K562 (cell line): ENCODE data around the gene ZNF557. TPM values are rescaled to one million over a fixed set of nuclear protein-coding genes. Genes with fewer than 3 reads are reported as not detected.

Experiments used
- ARNT ChIP-seq, 2 experiments: fragments of 450-650 bp; IDR thresholded peaks; 2 replicates each; pipeline ENCODE4 v1.6.1; 2016; ENCODE audit warnings: mild to moderate bottlenecking in 1 of 2
- CHCHD3 ChIP-seq: fragments of 250-450 bp; sonication (Bioruptor Pico); IDR thresholded peaks from 2 replicates; pipeline ENCODE4 v2.1.2; 2022; ENCODE audit warnings: mild to moderate bottlenecking
- MIER1 ChIP-seq: fragments of 450-650 bp; IDR thresholded peaks from 2 replicates; pipeline ENCODE4 v1.6.1; 2016; ENCODE audit warnings: antibody characterized with exemption, mild to moderate bottlenecking, low read depth
- MTA3 ChIP-seq: fragments of 450-650 bp; formaldehyde crosslinking; IDR thresholded peaks from 2 replicates; pipeline ENCODE4 v1.6.1; 2017; ENCODE audit warnings: mild to moderate bottlenecking, borderline replicate concordance
- NEUROD1 ChIP-seq: fragments of 150-350 bp; IDR thresholded peaks from 2 replicates; pipeline ENCODE4 v1.6.1; 2014; ENCODE audit warnings: borderline replicate concordance, low read length, low read depth; ENCODE audit not compliant: partially characterized antibody
- NR2C2 ChIP-seq, 2 experiments: fragments of 200-800 bp in 1 of 2; sonication (Bioruptor generic) in 1 of 2; sonication (generic) in 1 of 2; formaldehyde crosslinking in 1 of 2; IDR thresholded peaks; 2 replicates each; pipeline versions ENCODE4 v1.6.1 to v1.8.0; 2016 to 2022; ENCODE audit warnings: mild to moderate bottlenecking in 1 of 2, missing compliant biosample characterization in 1 of 2, missing genetic modification characterization in 1 of 2, missing genetic modification reagents in 1 of 2
- OTX1 ChIP-seq: fragments of 450-650 bp; formaldehyde crosslinking; IDR thresholded peaks from 2 replicates; pipeline ENCODE4 v1.4.0; 2022; ENCODE audit warnings: mild to moderate bottlenecking
- RAD21 ChIP-seq, 2 experiments: fragments of 250-450 bp in 1 of 2; fragments of 450-650 bp in 1 of 2; sonication (Bioruptor Pico) in 1 of 2; formaldehyde crosslinking in 1 of 2; IDR thresholded peaks in 1 of 2; conservative IDR thresholded peaks in 1 of 2; 2 replicates each; pipeline versions ENCODE4 v1.4.0 to v1.8.0; 2020 to 2022; ENCODE audit warnings: mild to moderate bottlenecking in 2 of 2, moderate library complexity in 1 of 2
- RBM34 ChIP-seq: fragments of 200-400 bp; formaldehyde crosslinking; IDR thresholded peaks from 2 replicates; pipeline ENCODE4 v1.6.1; 2018; ENCODE audit warnings: low read length, borderline replicate concordance; ENCODE audit not compliant: insufficient read depth
- SETDB1 ChIP-seq: IDR thresholded peaks from one replicate; pipeline ENCODE4 v1.6.1; 2012; ENCODE audit warnings: low read length, control low read depth, inconsistent platforms
- SMC3 ChIP-seq: conservative IDR thresholded peaks from 2 replicates; pipeline ENCODE4 v1.6.1; 2011; ENCODE audit warnings: low read depth, low read length, improper control_type of control experiment; ENCODE audit not compliant: insufficient read depth
- STAT5B ChIP-seq: fragments of 250-450 bp; sonication (Bioruptor Pico); IDR thresholded peaks from 2 replicates; pipeline ENCODE4 v1.8.0; 2021; ENCODE audit warnings: mild to moderate bottlenecking, inconsistent platforms
- TEAD1 ChIP-seq, 2 experiments: fragments of 450-650 bp in 1 of 2; sonication (generic) in 1 of 2; formaldehyde crosslinking; IDR thresholded peaks; 2 replicates each; pipeline versions ENCODE4 v1.4.0 to v1.8.0; 2020 to 2022; ENCODE audit warnings: mild to moderate bottlenecking in 2 of 2, missing genetic modification reagents in 1 of 2
- XRCC3 ChIP-seq: fragments of 450-650 bp; IDR thresholded peaks from 2 replicates; pipeline ENCODE4 v1.6.1; 2017; ENCODE audit warnings: mild to moderate bottlenecking, moderate library complexity
- ZNF408 ChIP-seq: fragments of 250-450 bp; sonication (Bioruptor Pico); IDR thresholded peaks from 2 replicates; pipeline ENCODE4 v1.4.0; 2020; ENCODE audit warnings: low read depth, mild to moderate bottlenecking, moderate library complexity
- ZNF561 ChIP-seq: fragments of 450-650 bp; formaldehyde crosslinking; conservative IDR thresholded peaks from 2 replicates; pipeline ENCODE4 v1.4.0; 2020; ENCODE audit warnings: mild to moderate bottlenecking, moderate library complexity
- ZNF668 ChIP-seq: fragments of 250-450 bp; sonication (Bioruptor Pico); IDR thresholded peaks from 2 replicates; pipeline ENCODE4 v1.8.0; 2022; ENCODE audit warnings: mild to moderate bottlenecking, inconsistent platforms
- ZNF707 ChIP-seq: fragments of 250-450 bp; sonication (Bioruptor Pico); conservative IDR thresholded peaks from 2 replicates; pipeline ENCODE4 v1.8.0; 2022; ENCODE audit warnings: inconsistent platforms, mild to moderate bottlenecking, moderate library complexity
- ZZZ3 ChIP-seq: fragments of 450-650 bp; IDR thresholded peaks from 2 replicates; pipeline ENCODE4 v1.6.1; 2016; ENCODE audit warnings: antibody characterized with exemption, mild to moderate bottlenecking, moderate library complexity
- polyA plus RNA-seq, 8 experiments: library from polyadenylated mRNA; depleted of rRNA in 4 of 8; stranded (reverse) in 5 of 8; unstranded in 3 of 8; fragments of >200 nt; fragmentation: Nextera tagmentation in 2 of 8; fragmentation: Illumina TruSeq in 1 of 8; extraction: Ambion mirVana in 2 of 8; extraction: Trizol in 1 of 8; gene quantifications; 2 replicates each; pipeline versions ENCODE4 v1.2.1 to v1.2.3, GENCODE V29; 2011 to 2014; ENCODE audit warnings: inconsistent platforms in 1 of 8, missing spikeins in 1 of 8
- total RNA-seq, 7 experiments: library from RNA; depleted of rRNA in 6 of 7; stranded (reverse); fragments of >200 nt in 6 of 7; fragmentation: Illumina TruSeq in 2 of 7; extraction: Trizol in 2 of 7; gene quantifications; 2 replicates each; pipeline versions ENCODE4 v1.2.1 to v1.2.3, GENCODE V29; 2011 to 2021; ENCODE audit warnings: low replicate concordance in 1 of 7
- TF ChIP-seq, protein P1 (sequence below): fragments of 250-450 bp; sonication (Bioruptor Pico); IDR thresholded peaks from 2 replicates; pipeline ENCODE4 v1.4.0; 2020; ENCODE audit warnings: mild to moderate bottlenecking
- TF ChIP-seq, protein P2 (sequence below): sonication (generic); formaldehyde crosslinking; IDR thresholded peaks from 2 replicates; pipeline ENCODE4 v1.8.0; 2023; ENCODE audit warnings: mild to moderate bottlenecking, missing genetic modification reagents

Gene ZNF557
- total and polyA plus RNA-seq, 9 of the 15 experiments (the other 6 are each of a cell fraction or from before 2014, with no cell fraction given): 2.2 to 6.6 (median 4.4) TPM

DNA sequence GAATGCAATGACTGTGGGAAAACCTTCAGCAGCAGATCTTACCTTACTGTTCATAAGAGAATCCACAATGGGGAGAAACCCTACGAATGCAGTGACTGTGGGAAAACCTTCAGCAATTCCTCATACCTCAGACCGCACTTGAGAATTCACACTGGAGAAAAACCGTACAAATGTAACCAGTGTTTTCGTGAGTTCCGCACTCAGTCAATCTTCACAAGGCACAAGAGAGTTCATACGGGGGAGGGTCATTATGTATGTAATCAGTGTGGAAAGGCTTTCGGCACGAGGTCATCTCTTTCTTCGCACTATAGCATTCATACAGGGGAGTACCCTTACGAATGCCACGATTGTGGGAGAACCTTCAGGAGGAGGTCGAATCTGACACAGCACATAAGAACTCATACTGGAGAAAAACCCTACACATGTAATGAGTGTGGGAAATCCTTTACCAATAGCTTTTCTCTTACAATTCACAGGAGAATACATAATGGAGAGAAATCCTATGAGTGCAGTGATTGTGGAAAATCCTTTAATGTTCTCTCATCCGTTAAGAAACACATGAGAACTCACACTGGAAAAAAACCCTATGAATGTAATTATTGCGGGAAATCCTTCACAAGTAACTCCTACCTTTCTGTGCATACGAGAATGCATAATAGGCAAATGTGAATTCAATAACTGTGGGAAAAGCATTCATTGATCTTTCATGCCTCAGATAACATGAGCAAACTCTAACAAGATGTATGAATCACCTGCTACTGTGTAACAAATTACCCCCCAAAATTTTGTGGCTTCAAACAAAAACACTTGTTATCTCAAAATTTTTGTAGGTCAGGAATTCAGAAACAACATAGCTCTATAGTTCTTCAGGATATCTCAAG is 13.8 kb downstream of the ZNF557 start (continued):
- no peak for TF ChIP-seq TEAD1 (CRISPR knock-in tag; IDR thresholded peaks at IDR 0.05)
- TF ChIP-seq, protein P1, sequence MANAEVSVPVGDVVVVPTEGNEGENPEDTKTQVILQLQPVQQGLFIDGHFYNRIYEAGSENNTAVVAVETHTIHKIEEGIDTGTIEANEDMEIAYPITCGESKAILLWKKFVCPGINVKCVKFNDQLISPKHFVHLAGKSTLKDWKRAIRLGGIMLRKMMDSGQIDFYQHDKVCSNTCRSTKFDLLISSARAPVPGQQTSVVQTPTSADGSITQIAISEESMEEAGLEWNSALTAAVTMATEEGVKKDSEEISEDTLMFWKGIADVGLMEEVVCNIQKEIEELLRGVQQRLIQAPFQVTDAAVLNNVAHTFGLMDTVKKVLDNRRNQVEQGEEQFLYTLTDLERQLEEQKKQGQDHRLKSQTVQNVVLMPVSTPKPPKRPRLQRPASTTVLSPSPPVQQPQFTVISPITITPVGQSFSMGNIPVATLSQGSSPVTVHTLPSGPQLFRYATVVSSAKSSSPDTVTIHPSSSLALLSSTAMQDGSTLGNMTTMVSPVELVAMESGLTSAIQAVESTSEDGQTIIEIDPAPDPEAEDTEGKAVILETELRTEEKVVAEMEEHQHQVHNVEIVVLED (CRISPR knock-in tag): no peak
- TF ChIP-seq ZNF408 (CRISPR knock-in tag): no peak
- no peak for TF ChIP-seq OTX1 (CRISPR knock-in tag)
- peak; percentile 90; the same call in 1 of the 2 replicates for TF ChIP-seq XRCC3
- TF ChIP-seq NR2C2 (CRISPR knock-in tag; IDR thresholded peaks at IDR 0.05): no peak
- no peak for TF ChIP-seq NR2C2 (tag; IDR thresholded peaks at IDR 0.05)
- no peak for TF ChIP-seq SMC3
- no peak for TF ChIP-seq SETDB1
- TF ChIP-seq NEUROD1: no peak
- TF ChIP-seq ZNF707 (CRISPR knock-in tag): no peak
- no peak for TF ChIP-seq STAT5B (CRISPR knock-in tag)
- TF ChIP-seq CHCHD3 (CRISPR knock-in tag): no peak
- no peak for TF ChIP-seq ZNF668 (CRISPR knock-in tag)
- no peak for TF ChIP-seq ZZZ3
- no peak for TF ChIP-seq MIER1
- no peak for TF ChIP-seq ZNF561 (CRISPR knock-in tag)
- peak in 1 of 2 experiments; percentile 53; a peak in 1 of 4 replicates for TF ChIP-seq ARNT (IDR thresholded peaks at IDR 0.05)
- no peak for TF ChIP-seq RBM34
- TF ChIP-seq, protein P2, sequence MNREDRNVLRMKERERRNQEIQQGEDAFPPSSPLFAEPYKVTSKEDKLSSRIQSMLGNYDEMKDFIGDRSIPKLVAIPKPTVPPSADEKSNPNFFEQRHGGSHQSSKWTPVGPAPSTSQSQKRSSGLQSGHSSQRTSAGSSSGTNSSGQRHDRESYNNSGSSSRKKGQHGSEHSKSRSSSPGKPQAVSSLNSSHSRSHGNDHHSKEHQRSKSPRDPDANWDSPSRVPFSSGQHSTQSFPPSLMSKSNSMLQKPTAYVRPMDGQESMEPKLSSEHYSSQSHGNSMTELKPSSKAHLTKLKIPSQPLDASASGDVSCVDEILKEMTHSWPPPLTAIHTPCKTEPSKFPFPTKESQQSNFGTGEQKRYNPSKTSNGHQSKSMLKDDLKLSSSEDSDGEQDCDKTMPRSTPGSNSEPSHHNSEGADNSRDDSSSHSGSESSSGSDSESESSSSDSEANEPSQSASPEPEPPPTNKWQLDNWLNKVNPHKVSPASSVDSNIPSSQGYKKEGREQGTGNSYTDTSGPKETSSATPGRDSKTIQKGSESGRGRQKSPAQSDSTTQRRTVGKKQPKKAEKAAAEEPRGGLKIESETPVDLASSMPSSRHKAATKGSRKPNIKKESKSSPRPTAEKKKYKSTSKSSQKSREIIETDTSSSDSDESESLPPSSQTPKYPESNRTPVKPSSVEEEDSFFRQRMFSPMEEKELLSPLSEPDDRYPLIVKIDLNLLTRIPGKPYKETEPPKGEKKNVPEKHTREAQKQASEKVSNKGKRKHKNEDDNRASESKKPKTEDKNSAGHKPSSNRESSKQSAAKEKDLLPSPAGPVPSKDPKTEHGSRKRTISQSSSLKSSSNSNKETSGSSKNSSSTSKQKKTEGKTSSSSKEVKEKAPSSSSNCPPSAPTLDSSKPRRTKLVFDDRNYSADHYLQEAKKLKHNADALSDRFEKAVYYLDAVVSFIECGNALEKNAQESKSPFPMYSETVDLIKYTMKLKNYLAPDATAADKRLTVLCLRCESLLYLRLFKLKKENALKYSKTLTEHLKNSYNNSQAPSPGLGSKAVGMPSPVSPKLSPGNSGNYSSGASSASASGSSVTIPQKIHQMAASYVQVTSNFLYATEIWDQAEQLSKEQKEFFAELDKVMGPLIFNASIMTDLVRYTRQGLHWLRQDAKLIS (CRISPR knock-in tag): no peak
- no peak for TF ChIP-seq RAD21 (CRISPR knock-in tag; conservative IDR thresholded peaks at IDR 0.05 in 1 of 2, IDR thresholded peaks at IDR 0.05 in 1 of 2)
- peak; percentile 71; the same call in 1 of the 2 replicates for TF ChIP-seq MTA3
